HCT116 (cell line): ENCODE data around the gene LRP2. TPM values are rescaled to one million over a fixed set of nuclear protein-coding genes. Genes with fewer than 3 reads are reported as not detected.

Experiments used
- ATAC-seq: fragments of 200-7000 bp; cut with Tn5 transposase; 2 replicates; pipeline ENCODE4 v1.9.1; 2020; ENCODE audit warnings: mild to moderate bottlenecking, moderate library complexity
- BruUV-seq: library from RNA; stranded (reverse); fragments of 400-500 nt; replicated peaks from 2 replicates; lab custom pipeline; 2021; lab: Mats Ljungman, UMichigan
- CTCF ChIA-PET: fragments of 300-600 bp; sonication (Branson Sonifier 250); formaldehyde crosslinking; loops from one replicate; lab custom pipeline; 2021; ENCODE audit warnings: antibody characterized with exemption; lab: Charles Lee
- POLR2A ChIA-PET: fragments of 300-600, 350-600 bp; sonication (Branson Sonifier 250); formaldehyde crosslinking; loops from one replicate; lab custom pipeline; 2021; ENCODE audit warnings: antibody characterized with exemption; lab: Charles Lee
- RAD21 ChIA-PET, 2 experiments: fragments of 300-600 bp; sonication (Branson Sonifier 250); formaldehyde crosslinking; loops; one replicate each; lab custom pipeline; 2023; ENCODE audit warnings: low total read pairs in 2 of 2; ENCODE audit not compliant: uncharacterized antibody in 2 of 2, unreplicated experiment in 2 of 2, low non-redundant PET in 1 of 2; lab: Charles Lee
- DNase-seq: peaks from one replicate; pipeline ENCODE4 v3.0.0-alpha.2; 2010; ENCODE audit warnings: low read depth, low spot score
- H2AFZ ChIP-seq: fragments of 200-600 bp; shearing (Covaris generic), sonication (generic); 2 replicates; pipeline ENCODE4 v1.6.1; 2017; ENCODE audit warnings: low read depth, mixed run types, mixed read lengths, antibody characterized with exemption, low read length; ENCODE audit not compliant: poor library complexity, severe bottlenecking
- H3K27ac ChIP-seq: 2 replicates; pipeline ENCODE4 v1.5.1; 2012; ENCODE audit warnings: low read depth, low read length
- H3K27me3 ChIP-seq: fragments of 200-600 bp; sonication (generic); 2 replicates; pipeline ENCODE4 v1.6.1; 2016; ENCODE audit warnings: mixed run types, low read length, mixed read lengths; ENCODE audit not compliant: insufficient read depth
- H3K36me3 ChIP-seq, 2 experiments: fragments of 200-500 bp in 1 of 2; fragments of 200-600 bp in 1 of 2; sonication (Bioruptor generic) in 1 of 2; sonication (generic) in 1 of 2; 2 replicates each; pipeline versions ENCODE4 v1.5.1 to v1.6.1; 2014 to 2016; ENCODE audit warnings: low read length in 2 of 2, inconsistent platforms in 1 of 2, mixed read lengths in 1 of 2, mixed run types in 1 of 2; ENCODE audit not compliant: insufficient read depth in 2 of 2, control insufficient read depth in 1 of 2
- H3K4me1 ChIP-seq, 2 experiments: fragments of 200-600 bp in 1 of 2; sonication (generic) in 1 of 2; 2 replicates each; pipeline versions ENCODE4 v1.5.1 to v1.6.1; 2012 to 2017; ENCODE audit warnings: low read length in 2 of 2, inconsistent platforms in 1 of 2, mild to moderate bottlenecking in 1 of 2, mixed read lengths in 1 of 2, mixed run types in 1 of 2, moderate library complexity in 1 of 2; ENCODE audit not compliant: insufficient read depth in 2 of 2, control insufficient read depth in 1 of 2
- H3K4me2 ChIP-seq: fragments of 200-600 bp; sonication (generic); 2 replicates; pipeline ENCODE4 v1.6.1; 2017; ENCODE audit warnings: mixed run types, low read length, mixed read lengths
- H3K4me3 ChIP-seq, 2 experiments: fragments of 200-600 bp in 1 of 2; sonication (generic) in 1 of 2; replicated peaks in 1 of 2; 2 replicates each; pipeline ENCODE4 v1.5.1; 2011 to 2016; ENCODE audit warnings: low read length in 2 of 2, control low read depth in 1 of 2, low read depth in 1 of 2, mild to moderate bottlenecking in 1 of 2, mixed read lengths in 1 of 2, mixed run types in 1 of 2
- H3K79me2 ChIP-seq: fragments of 200-600 bp; sonication (generic); 2 replicates; pipeline ENCODE4 v1.6.1; 2017; ENCODE audit warnings: mild to moderate bottlenecking, mixed run types, low read length, moderate library complexity, mixed read lengths; ENCODE audit not compliant: insufficient read depth
- H3K9ac ChIP-seq: fragments of 200-600 bp; sonication (generic); 2 replicates; pipeline ENCODE4 v1.6.1; 2016; ENCODE audit warnings: low read length, mixed read lengths
- H3K9me2 ChIP-seq: fragments of 200-600 bp; sonication (generic), shearing (Covaris generic); 2 replicates; pipeline ENCODE4 v1.6.1; 2017; ENCODE audit warnings: mixed run types, mild to moderate bottlenecking, moderate library complexity; ENCODE audit not compliant: insufficient read depth
- H3K9me3 ChIP-seq, 2 experiments: fragments of 200-500 bp in 1 of 2; fragments of 200-600 bp in 1 of 2; sonication (Bioruptor generic) in 1 of 2; sonication (generic) in 1 of 2; 2 replicates each; pipeline ENCODE4 v1.6.1; 2014 to 2017; ENCODE audit warnings: low read length in 2 of 2, mixed read lengths in 2 of 2, inconsistent platforms in 1 of 2, low read depth in 1 of 2, mild to moderate bottlenecking in 1 of 2, mixed run types in 1 of 2, moderate library complexity in 1 of 2; ENCODE audit not compliant: control insufficient read depth in 1 of 2, insufficient read depth in 1 of 2
- H4K20me1 ChIP-seq: fragments of 200-600 bp; sonication (generic), shearing (Covaris generic); 2 replicates; pipeline ENCODE4 v1.6.1; 2017; ENCODE audit warnings: mixed run types, mild to moderate bottlenecking, moderate library complexity; ENCODE audit not compliant: insufficient read depth
- CEBPB ChIP-seq: IDR thresholded peaks from 2 replicates; pipeline ENCODE4 v1.6.1; 2012; ENCODE audit warnings: low read depth
- FOSL1 ChIP-seq: IDR thresholded peaks from 2 replicates; pipeline ENCODE4 v1.6.1; 2012; ENCODE audit warnings: low read depth
- JUND ChIP-seq: IDR thresholded peaks from 2 replicates; pipeline ENCODE4 v1.6.1; 2012
- POLR2AphosphoS5 ChIP-seq: IDR thresholded peaks from 2 replicates; pipeline ENCODE4 v1.6.1; 2011; ENCODE audit warnings: mild to moderate bottlenecking, low read depth, low read length, moderate library complexity
- SRF ChIP-seq: IDR thresholded peaks from 2 replicates; pipeline ENCODE4 v1.6.1; 2012; ENCODE audit warnings: low read depth
- TCF7L2 ChIP-seq: IDR thresholded peaks from 2 replicates; pipeline ENCODE4 v1.7.0; 2011; ENCODE audit warnings: borderline replicate concordance, inconsistent platforms; ENCODE audit not compliant: insufficient read depth, insufficient read length; ENCODE audit errors: extremely low read depth
- intact Hi-C: fragments of 100-400 bp; cut with micrococcal nuclease; formaldehyde crosslinking; loops from 2 replicates; pipeline ENCODE4 v1.10.0; 2022
- total RNA-seq: library from RNA; stranded (reverse); gene quantifications from one replicate; pipeline ENCODE4 v1.2.1, GENCODE V29; 2021; ENCODE audit not compliant: unreplicated experiment
- TF ChIP-seq, protein P1 (sequence below): IDR thresholded peaks from 2 replicates; pipeline ENCODE4 v1.6.1; 2011; ENCODE audit warnings: mild to moderate bottlenecking, low read length, moderate library complexity; ENCODE audit not compliant: insufficient replicate concordance; ENCODE audit errors: extremely low read depth
- TF ChIP-seq, protein P2 (sequence below): IDR thresholded peaks from 2 replicates; pipeline ENCODE4 v1.6.1; 2012

Gene LRP2
- total RNA-seq, 1 experiment from 2014 or later: 0.20 TPM

DNA sequence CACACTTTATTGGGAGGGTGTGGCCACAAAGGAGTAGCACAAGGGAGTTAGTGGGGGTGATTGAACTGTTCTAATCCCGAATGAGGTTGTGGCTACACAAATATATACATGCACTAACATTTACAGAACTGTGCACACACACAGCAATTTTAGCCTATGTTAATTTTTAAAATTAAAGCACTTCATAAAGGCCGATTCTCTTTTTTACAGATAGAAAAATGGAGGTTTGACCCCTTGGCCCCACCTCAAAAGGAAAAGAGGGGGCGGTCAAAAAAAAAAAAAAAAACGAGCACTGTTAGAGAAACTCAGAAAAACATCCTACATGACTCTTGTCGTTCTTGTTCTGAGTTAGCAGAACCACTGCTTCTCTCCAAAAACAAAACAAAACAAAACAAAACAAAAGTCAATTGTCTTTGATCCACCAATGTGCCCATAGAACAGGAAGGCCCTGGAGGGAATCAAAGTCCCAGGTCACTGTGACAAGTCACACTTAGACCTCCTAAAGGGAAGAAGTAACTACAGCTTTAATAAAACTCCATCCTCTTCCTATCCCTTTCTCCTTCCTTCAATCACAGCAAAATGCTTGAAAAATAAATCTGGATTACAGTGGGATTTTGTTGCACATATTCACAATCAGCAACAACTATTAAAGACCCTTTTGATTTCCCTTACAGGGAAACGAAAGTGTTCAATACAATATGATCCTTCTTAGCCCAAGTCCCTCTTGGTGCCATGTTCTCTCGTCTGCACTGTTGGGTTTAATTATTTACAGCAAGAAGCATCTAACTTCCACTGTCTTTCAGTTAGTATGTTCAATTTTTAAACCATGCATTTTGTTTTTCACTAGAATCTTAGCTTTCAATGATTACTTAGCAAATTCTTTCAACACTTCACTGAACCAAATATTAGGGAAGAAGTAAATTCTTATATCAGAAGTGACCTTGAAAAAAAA, 16.6 kb downstream of the LRP2 start:
- ATAC-seq (no peak), DNase-seq (no peak)
- BruUV-seq: no TSS peak
- ChIA-PET RAD21 (no interaction called here), CTCF (no interaction called here), POLR2A (no interaction called here)
- Histone ChIP-seq H3K9me3 (no peaks in the 10 kb centered on the region), H3K4me3 (no peak overlapping the region), H2AFZ (no peak overlapping the region), H3K36me3 (no peaks in the 10 kb centered on the region), H3K4me1 (no peaks in the 10 kb centered on the region), H3K27ac (no peak overlapping the region), H3K4me2 (no peak overlapping the region), H3K9ac (no peak overlapping the region), H3K79me2 (no peaks in the 10 kb centered on the region), H3K27me3 (no peaks in the 10 kb centered on the region), H3K9me2 (no peaks in the 10 kb centered on the region), H4K20me1 (no peaks in the 10 kb centered on the region)
- intact Hi-C loops: no loop called here
- TF ChIP-seq JUND: no peak

DNA sequence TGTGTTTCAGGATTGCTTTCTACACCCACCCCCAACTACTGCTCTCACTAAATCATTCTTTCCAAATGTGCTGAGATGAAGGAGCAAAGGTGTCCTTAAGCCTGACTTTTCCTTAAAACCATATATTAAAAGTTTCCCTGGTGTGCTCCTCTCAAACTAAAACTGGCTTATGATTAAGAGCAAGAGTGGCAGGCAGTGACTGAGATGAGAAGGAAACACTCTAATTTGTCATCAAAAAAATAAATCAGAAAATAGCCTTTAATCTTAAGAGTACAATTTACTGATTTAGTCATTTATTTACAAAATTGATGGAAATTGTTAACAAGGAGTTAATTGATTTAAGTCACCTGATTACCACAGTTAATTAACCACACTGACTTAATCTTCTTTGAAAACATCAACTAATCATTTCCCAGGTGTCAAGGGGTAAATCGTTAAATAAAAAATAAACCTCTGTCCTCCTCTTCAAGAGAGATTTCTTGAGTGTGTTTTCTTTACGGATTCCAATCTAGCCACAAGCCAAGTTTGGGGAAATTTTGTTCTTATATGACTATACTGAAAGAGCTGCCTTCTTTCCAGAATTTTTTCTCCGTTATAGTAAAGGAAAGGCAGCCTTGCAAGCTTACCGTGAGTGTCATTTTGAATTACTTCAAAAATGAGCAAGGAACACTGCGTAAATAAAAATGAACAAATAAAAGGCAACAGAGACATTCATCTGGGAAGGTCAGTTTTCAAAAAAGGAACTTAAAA, 17.4 kb downstream of the LRP2 start:
- CTCF ChIA-PET: no interaction called here
- no TSS peak for BruUV-seq

More for the DNA sequence above, 17.4 kb downstream of the LRP2 start:
- intact Hi-C loops: no loop called here
- Histone ChIP-seq H3K9me3 (no peaks in the 10 kb centered on the region), H3K4me3 (no peak overlapping the region), H3K4me1 (no peaks in the 10 kb centered on the region), H3K9ac (no peak overlapping the region), H3K9me2 (no peaks in the 10 kb centered on the region), H3K27me3 (no peaks in the 10 kb centered on the region), H2AFZ (no peak overlapping the region), H4K20me1 (no peaks in the 10 kb centered on the region), H3K27ac (no peak overlapping the region), H3K79me2 (no peaks in the 10 kb centered on the region), H3K4me2 (no peak overlapping the region), H3K36me3 (no peaks in the 10 kb centered on the region)
- DNase-seq: no peak
- RAD21 ChIA-PET: no interaction called here
- TF ChIP-seq TCF7L2 (no peak), FOSL1 (no peak), SRF (no peak), POLR2AphosphoS5 (no peak), CEBPB (no peak)
- TF ChIP-seq, protein P1, sequence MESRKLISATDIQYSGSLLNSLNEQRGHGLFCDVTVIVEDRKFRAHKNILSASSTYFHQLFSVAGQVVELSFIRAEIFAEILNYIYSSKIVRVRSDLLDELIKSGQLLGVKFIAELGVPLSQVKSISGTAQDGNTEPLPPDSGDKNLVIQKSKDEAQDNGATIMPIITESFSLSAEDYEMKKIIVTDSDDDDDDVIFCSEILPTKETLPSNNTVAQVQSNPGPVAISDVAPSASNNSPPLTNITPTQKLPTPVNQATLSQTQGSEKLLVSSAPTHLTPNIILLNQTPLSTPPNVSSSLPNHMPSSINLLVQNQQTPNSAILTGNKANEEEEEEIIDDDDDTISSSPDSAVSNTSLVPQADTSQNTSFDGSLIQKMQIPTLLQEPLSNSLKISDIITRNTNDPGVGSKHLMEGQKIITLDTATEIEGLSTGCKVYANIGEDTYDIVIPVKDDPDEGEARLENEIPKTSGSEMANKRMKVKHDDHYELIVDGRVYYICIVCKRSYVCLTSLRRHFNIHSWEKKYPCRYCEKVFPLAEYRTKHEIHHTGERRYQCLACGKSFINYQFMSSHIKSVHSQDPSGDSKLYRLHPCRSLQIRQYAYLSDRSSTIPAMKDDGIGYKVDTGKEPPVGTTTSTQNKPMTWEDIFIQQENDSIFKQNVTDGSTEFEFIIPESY: no peak
- TF ChIP-seq, protein P2, sequence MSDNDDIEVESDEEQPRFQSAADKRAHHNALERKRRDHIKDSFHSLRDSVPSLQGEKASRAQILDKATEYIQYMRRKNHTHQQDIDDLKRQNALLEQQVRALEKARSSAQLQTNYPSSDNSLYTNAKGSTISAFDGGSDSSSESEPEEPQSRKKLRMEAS: no peak
- POLR2A ChIA-PET: no interaction called here
- ATAC-seq: no peak
